ENCODE results near the gene SH3BP2.

Gene SH3BP2

GRCh38 chr4:2817701-2818350 is 24.9 kb downstream of the SH3BP2 start:
- no peak for DNase-seq (ENCODE audit: low read depth in 2 of 3, low spot score in 1 of 3)

DNA sequence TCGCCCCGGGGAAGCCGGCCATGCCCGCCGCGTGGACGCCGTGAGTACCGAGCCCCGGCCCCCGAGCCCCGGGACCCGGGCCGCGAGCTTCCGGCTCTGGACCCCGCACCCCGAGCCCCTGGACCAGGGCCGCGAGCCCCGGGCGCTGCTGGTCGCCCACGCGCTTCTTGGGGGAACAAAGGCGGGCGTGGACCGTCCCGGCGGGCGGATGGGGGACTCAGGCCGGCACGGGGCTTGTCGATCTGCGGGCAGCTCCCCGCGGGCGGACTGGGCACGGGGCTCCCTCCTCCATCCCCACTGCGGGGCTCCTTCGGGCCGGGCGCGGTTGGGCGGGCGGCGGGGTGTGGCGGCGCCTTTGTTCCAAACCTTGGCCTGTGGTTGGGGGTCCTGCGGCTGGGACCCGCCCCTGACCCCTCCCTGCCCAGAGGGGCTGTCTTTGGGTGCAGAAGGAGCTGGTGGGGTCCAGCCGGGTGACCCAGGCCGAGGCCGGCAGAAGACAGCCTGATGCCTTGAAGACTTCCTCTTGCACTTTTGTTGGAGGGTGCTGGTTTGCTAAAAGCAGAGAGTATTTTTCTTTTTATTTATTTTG is 25.6 kb downstream of the SH3BP2 start:
- no peak for DNase-seq (ENCODE audit: low read depth in 2 of 3, low spot score in 1 of 3)

DNA sequence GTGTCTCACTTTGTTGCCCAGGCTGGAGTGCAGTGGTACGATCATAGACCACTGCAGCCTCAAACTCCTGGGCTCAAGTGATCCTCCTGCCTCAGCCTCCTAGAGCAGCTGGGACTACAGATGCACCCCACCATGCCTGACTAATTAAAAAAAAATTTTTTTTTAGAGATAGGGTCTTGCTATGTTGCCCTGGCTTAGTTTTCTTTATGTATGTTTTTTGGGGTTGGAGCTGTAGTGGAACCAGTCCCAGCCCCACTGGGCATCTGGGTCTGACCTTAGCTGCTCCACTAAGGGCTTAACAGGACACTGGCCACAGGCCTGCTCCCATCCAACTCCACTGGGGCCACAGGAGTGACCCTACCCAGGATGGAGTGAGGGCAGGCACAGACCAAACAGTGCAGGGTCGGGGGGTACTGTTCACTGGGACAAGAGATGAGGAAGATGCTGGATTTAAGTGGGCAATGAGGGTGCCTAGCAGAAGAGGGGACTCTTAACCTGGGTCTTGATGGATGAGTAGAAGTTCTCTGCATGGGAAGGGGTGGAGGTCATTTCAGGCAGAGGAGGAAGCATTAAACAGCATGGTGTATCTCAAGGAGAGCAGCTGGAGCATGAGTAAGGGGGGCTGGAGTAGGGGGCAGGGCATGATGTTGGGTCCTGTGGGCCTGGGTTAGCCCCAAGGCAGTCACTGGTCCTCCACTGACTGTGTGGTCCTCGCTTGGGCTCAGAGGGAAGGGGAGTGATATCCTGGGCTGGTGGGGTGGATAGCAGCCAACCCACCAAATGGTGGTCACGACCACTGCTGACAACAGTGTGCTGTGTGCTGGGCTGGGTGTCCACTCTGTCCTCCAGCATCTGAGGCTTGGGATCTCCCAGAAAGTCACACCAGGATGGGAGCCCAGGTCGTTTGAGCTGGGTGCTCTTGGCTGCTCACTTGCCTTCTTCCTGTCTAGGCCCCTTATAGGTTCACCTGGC is 26.6 kb downstream of the SH3BP2 start:
- DNase-seq (ENCODE audit: low read depth in 2 of 3, low spot score in 1 of 3) = no peak

DNA sequence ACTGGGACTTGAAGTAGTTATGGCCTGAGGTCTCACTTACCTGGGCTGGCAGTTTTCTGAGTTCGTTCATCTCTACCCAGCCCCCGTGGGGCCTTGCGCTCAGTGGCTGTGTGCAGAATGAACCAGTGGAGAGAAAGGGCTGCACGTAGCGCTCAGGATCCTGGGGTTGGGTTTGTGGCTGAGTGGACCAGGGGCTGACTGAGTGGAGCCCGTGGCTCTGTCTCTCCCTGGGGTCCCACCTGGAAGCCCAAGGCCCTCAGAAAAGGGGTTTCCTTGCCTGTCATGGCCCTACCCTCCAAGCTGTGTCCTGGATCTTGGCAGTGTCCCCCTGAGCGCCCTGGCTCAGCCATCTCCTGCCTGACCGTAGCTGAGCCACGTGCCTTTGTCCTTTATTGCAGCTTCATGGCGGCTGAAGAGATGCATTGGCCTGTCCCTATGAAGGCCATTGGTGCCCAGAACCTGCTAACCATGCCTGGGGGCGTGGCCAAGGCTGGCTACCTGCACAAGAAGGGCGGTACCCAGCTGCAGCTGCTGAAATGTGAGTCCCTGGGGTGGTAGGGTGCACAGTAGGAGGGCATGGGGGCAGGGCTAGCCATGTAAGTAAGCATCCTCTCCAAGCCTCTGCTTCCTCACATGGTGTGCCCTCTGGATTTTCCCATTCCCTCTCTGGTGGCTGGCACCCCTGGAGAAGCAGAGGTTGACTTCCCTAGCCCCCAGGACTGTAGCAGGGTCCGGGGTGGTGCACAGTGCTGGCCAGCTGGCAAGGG is 27.5 kb downstream of the SH3BP2 start:
- DNase-seq (ENCODE audit: low read depth in 2 of 3, low spot score in 1 of 3) = no peak

DNA sequence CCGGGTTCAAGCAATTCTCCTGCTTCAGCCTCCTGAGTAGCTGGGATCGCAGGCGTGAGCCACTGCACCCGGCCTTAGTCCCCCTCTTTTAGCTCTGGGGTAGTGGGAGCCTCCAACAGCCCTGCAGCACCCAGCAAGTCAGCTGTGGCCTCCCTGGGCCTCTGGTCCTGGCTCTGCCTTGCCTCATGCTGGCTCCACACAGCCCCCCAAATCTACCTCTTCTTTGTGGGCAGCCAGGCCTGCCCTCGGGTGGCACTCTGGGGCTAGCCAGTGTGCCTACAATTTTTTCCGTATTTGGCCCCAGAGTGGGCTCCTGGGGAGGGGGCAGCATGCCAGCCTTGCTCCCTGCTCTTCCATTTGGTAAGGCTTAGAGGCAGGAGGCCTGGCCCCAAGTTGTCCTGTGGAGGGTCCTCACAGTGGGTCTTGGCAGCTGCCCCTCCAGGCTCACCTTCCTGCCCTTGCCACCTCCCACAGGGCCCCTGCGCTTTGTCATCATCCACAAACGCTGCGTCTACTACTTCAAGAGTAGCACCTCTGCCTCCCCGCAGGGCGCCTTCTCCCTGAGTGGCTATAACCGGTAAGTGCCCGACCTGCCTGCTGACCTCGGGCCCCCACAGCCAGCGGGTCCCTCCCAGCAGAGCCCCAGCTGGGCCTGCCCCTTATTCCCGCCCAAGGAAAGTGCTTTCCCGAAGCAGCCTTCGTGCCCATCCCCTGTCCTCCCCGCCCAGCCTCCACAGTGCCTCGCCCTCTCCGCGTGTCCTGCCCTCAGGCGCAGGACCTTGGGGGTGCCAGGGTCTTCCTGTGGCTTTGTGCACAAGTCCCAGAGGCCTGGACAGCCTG is 29.8 kb downstream of the SH3BP2 start:
- DNase-seq (ENCODE audit: low read depth in 2 of 3, low spot score in 1 of 3) = no peak

GRCh38 chr4:2823301-2823670 is 30.4 kb downstream of the SH3BP2 start:
- no peak for DNase-seq (ENCODE audit: low read depth in 2 of 3, low spot score in 1 of 3)

DNA sequence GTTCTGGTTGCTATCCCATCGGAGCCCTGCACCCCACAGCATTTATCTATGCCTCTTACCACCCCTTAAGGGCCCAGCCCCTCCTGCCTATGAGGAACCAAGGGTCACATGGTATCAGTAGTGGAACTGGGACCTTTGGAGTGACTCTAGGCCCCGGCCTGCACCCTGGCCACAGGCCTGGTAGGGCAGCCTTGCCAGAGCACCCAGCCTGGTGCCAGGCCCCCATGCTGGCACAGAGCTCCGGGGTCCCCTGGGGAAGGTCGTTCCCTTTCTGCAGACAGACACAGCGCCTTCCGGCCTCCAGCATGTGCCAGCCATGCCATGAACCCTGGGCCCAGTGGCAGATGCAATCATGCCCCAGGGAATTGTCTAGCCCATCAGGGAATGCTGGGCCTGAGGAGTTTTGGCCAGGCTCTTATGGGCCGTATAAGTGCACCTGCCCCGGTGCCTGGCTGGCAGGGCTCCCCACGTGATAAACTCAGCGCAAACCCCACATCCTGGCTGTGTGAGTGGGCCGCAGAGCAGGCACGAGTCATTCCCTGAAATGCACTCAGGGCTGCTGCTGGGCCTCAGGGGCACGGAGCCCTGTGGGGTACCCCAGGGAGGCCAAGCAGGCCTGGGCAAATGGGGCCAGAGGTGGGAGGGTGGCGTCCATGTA is 30.9 kb downstream of the SH3BP2 start:
- no peak for DNase-seq (ENCODE audit: low read depth in 2 of 3, low spot score in 1 of 3)

DNA sequence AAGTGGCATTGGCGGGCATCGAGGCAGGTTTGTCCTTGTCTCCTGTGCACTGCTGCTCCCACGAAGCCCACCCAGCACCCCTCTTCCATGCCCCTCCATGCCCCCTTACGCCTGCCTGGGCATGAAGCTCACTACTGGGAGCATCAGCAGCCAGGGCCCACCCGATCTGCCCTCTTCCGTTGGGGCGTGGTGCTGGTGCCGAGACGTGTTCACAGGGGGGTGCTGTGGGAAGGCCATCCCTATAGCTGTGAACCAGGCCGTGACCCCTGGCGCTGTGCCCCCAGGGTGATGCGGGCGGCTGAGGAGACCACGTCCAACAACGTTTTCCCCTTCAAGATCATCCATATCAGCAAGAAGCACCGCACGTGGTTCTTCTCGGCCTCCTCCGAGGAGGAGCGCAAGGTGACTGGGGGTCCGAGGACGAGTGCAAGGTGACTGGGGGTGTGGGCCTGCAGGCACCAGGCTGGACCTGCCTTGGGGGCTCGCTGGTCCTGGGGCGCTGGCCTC is 31.5 kb downstream of the SH3BP2 start:
- DNase-seq (ENCODE audit: low read depth in 2 of 3, low spot score in 1 of 3) = no peak

- DNase-seq (ENCODE audit: low read depth in 2 of 3, low spot score in 1 of 3) = no peak
These were observed 32.0 kb downstream of the SH3BP2 start for GRCh38 chr4:2824836-2825381.

- DNase-seq (ENCODE audit: low read depth in 2 of 3, low spot score in 1 of 3) = no peak
These were observed 32.9 kb downstream of the SH3BP2 start for GRCh38 chr4:2825740-2826139.

- no peak for DNase-seq (ENCODE audit: low read depth in 2 of 3, low spot score in 1 of 3)
These were observed 34.4 kb downstream of the SH3BP2 start for GRCh38 chr4:2827071-2827873.

DNA sequence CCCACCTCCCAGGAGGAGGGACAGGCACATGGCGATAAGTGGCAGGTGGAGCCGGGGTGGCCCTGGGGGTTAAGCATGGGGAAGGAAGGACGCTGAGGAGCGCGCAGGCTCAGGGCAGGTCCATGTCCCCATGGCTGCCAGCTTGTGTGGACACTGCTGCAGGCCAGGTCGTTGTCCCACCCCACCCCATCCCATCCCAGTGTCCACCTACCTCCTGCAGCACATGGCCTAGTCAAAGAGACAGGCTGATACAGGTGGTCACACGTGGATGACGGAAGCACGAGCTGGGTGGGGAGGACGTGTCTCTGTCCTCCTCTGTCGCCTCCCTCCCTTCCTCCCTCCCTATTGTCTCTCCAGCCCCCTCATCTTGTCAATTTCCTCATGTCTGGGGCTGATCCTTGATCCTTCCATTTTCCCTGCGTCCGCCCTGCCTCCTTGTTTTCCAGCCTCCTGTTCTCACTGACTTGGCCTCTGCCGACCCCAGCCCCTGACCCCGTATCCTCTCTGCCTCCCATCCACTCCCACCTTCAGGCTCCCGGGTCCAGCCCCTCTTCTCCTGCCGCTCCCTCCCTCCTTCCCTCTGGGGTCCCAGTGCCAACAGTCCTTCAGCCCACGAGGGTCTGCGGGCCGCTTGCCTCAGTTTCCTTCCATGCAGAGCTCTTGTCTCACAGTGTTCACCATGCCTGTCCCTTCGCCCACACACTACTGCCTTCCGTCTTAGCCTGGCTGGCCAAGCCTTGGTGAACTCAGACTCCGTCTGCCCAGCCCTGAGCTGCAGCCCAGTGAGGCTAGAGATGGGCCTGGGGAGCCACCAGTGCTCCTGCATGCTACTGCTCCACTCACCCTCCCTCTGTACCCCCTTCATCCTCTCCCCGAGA is 35.2 kb downstream of the SH3BP2 start:
- no peak for DNase-seq (ENCODE audit: low read depth in 2 of 3, low spot score in 1 of 3)

GRCh38 chr4:2828758-2829181 is 35.9 kb downstream of the SH3BP2 start:
- no peak for DNase-seq (ENCODE audit: low read depth in 2 of 3, low spot score in 1 of 3)

DNA sequence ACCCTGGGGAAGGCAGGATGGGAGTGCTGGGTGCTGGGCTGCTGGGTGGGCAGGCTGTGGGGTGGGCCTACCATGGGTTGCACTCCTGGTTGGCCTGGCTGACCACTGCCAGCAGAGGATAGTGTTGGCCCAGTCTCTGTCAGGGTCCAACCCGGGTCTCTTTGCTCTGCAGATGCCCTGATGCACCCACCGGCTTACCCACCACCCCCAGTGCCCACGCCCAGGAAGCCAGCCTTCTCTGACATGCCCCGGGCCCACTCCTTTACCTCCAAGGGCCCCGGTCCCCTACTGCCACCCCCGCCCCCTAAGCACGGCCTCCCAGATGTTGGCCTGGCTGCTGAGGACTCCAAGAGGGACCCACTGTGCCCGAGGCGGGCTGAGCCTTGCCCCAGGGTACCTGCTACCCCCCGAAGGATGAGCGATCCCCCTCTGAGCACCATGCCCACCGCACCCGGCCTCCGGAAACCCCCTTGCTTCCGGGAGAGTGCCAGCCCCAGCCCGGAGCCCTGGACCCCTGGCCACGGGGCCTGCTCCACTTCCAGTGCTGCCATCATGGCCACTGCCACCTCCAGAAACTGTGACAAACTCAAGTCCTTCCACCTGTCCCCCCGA is 36.5 kb downstream of the SH3BP2 start:
- DNase-seq (ENCODE audit: low read depth in 2 of 3, low spot score in 1 of 3) = no peak

DNA sequence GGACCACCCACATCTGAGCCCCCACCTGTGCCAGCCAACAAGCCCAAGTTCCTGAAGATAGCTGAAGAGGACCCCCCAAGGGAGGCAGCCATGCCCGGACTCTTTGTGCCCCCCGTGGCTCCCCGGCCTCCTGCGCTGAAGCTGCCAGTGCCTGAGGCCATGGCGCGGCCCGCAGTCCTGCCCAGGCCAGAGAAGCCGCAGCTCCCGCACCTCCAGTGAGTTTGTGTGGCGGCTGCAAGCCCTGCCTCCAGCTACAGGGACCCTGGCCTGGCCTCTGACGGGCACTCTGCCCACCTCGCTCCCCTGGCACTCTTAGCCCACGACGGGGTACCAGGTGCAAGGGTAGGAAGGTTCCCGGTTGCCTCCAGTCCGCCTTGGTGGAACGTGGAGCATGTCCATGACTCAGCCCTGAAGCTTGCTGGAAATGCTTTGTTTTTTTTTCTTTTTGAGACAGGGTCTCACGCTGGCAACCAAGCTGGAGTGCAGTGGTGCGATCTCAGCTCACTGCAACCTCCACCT is 37.1 kb downstream of the SH3BP2 start:
- DNase-seq (ENCODE audit: low read depth in 2 of 3, low spot score in 1 of 3) = no peak

GRCh38 chr4:2830632-2831610 is 38.0 kb downstream of the SH3BP2 start:
- DNase-seq (ENCODE audit: low read depth in 2 of 3, low spot score in 1 of 3) = no peak

Measured in stimulated activated CD4-positive, alpha-beta T cell treated with anti-CD3 and anti-CD28 coated beads, Interleukin-12 subunit alpha, Interleukin-12 subunit beta, amount 100 ng/mL, for 48 hours (primary cell).